SKM-1 (cell line): ENCODE measurements around the gene ANKS1A.
"Not testable (repeated sequence)": the region's sequence is repeated elsewhere in the genome, so short reads cannot be mapped to it uniquely, and the experiment has no call there.

Experiments
- DNase-seq: peaks from one replicate; lab custom pipeline; 2025; ENCODE audit not compliant: unreplicated experiment; lab: John Stamatoyannopoulos, UW

Gene ANKS1A

GRCh38 chr6:34985236-34985635 lies 96.2 kb downstream of the ANKS1A start:
- DNase-seq = no peak

DNA sequence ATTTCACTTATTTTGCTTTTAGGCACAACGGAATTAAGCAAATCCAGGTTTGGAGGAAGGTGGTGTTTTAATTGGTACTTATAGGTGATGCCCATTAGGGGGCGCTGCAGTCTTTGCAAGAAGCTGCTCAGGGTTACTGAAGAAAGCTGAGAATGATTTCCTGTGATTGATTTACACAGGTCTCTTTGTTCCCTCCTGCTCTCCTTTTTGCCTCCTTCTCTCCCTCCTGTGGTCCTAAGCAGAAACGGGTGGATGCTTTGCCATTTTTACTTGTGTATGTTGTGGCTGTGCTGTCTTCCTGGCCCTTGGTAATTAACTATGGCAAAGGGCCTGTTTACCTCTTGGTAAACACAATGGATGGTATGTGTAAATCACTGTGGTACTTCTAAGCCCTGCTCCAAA lies 97.8 kb downstream of the ANKS1A start:
- DNase-seq = peak; percentile 68

- no peak for DNase-seq
Measured at GRCh38 chr6:34987506-34987905, 98.5 kb downstream of the ANKS1A start.

- no peak for DNase-seq
Measured at GRCh38 chr6:34990971-34991560, 102.0 kb downstream of the ANKS1A start.

- no peak for DNase-seq
Measured at GRCh38 chr6:34992376-34992775, 103.3 kb downstream of the ANKS1A start.

- no peak for DNase-seq
Measured at GRCh38 chr6:34993213-34993612, 104.2 kb downstream of the ANKS1A start.

- DNase-seq = no peak
Measured at GRCh38 chr6:34994693-34995092, 105.6 kb downstream of the ANKS1A start.

GRCh38 chr6:34998417-34998816 lies 109.4 kb downstream of the ANKS1A start:
- not testable (repeated sequence) for DNase-seq

GRCh38 chr6:34999153-34999552 lies 110.1 kb downstream of the ANKS1A start:
- DNase-seq = not testable (repeated sequence)

DNA sequence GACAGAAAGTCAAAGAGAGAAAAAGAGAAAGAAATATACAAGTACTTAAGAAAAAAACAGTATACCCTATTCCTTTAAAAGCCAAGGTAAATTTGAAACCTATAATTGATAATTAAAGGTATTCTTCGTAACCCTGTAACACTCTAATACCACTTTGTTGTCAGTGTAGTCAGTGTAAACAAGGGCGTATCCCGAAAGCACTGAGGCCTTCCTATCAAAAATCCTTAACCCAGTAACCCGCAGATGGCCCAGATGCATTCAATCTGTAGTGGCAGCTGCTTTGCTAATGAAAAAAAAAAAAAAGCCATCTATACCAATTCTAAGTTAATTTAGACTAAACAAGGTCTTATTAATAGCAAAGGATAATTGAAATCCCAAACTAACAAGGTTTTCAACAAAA lies 110.9 kb downstream of the ANKS1A start:
- not testable (repeated sequence) for DNase-seq

GRCh38 chr6:35001349-35001748 lies 112.3 kb downstream of the ANKS1A start:
- DNase-seq = not testable (repeated sequence)

GRCh38 chr6:35003886-35004530 lies 115.0 kb downstream of the ANKS1A start:
- DNase-seq = not testable (repeated sequence)

DNA sequence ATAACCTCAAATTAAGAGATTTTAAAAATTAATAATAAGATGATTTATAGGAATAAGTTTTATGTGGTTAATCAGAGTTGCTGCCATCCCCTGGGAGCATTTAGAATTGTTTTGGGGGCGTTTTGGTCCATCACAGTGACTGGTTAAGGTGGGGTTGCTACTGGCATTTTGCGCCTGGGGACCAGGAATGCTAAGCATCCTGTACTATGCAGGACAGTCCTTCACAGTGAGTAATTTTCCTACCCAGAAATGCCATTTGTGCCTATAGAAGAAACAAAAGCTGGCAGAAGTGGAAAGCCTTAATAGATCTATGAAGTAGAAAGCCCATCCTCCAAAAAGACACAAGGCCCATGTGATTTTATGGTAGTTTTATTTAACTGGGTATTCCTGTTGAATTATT lies 118.0 kb downstream of the ANKS1A start:
- DNase-seq = no peak

- DNase-seq = no peak
Measured at GRCh38 chr6:35008858-35009257, 119.8 kb downstream of the ANKS1A start.

DNA sequence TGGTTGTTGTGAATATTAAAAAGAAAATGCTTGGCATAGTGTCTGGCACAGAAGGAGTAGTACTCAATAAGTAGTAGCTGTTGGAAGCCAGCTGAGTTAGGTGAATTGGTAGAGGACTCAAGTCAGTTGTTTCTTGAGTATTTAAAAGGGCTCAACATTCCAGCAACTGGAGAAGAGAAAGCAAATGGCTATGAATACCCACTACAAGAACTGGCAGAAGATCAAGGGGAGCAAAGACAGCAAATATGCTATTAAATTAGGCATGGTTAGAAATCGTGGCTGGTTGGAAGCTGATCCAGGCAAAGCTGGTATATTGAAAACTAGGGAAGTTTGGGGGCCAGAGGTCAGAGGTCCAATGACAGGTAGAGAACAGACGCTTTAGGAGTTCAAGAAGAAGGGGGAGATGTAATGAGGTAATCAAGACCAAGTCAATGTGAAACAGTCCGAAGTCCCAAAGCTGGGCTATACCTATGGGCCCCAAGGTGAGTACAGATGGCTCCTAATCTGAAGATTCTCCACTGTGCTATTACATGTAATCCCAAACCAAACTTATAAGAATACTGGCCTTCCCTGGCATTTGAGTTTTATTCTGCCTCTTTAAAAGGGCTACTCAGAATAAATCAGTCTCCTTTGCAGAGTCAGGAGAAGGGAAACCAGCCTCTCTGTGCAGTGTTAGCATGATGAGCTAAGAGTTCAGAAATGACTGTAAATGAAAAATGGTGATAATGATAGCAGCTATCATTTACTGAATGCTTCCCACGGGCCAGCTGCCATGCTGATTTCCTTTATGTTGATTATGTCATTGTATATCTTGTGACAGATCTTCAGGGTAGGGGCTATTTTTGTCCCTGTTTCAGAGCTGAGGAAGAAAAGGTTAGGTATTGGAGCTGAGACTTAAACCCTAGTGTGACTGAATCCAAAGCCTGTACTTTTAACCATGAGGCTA lies 122.3 kb downstream of the ANKS1A start:
- DNase-seq = no peak

DNA sequence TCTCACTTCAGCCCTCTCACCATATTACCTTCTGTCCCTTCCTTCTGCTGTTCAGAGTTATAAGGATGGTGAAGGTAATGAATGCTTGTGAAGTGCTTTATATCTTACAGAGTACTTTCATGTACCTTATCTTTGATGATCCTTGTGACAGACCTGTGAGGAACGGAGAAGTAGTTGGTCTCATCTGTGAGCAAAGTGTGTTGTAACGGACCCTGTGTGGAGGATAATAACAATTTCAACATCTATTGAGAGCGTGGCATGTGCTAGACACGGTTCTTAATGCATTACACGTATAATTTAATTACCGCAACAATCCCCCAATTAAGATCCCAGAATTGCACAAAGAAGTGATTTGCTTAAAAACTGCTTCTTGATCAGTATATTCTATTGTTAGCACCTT lies 124.6 kb downstream of the ANKS1A start:
- no peak for DNase-seq

GRCh38 chr6:35014341-35014740 lies 125.3 kb downstream of the ANKS1A start:
- DNase-seq = no peak

DNA sequence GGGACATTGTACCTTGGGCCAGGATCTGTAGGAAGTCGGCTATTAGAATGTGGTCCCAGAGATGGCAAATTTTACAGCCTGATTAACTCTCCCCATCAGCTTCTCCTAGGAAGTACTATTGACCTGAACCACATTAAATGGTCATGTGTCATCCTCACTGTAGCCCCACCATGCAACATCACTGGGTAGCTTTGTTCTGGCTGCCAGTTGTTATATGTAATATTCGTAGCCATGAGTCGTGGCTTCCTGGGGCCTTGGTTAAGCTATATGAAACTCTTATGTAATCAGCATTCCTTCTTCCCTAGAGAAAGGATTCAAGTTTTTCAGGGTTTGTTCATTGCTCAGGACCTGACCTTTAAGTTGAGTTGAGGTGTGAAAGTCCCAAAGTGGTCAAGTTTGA lies 125.7 kb downstream of the ANKS1A start:
- no peak for DNase-seq

DNA sequence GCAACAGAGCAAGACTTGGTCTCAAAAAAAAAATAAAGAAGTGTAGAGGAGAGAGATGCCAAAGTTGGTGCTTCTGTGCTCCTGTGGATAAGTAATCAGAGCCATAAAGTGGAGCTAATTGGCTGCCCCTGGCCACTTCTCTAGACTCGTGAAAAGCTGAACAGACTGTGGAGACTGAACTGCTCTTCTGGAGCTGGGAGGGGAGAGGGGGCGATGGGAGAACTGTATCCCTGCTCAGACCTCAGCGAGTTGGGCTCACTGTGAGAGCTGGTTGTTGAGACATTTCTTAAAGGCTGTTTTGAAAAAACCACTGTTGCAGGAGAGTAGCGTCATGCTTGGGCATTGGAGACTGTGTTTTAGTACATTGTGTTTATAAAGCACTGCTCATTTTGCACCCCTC lies 126.4 kb downstream of the ANKS1A start:
- no peak for DNase-seq

DNA sequence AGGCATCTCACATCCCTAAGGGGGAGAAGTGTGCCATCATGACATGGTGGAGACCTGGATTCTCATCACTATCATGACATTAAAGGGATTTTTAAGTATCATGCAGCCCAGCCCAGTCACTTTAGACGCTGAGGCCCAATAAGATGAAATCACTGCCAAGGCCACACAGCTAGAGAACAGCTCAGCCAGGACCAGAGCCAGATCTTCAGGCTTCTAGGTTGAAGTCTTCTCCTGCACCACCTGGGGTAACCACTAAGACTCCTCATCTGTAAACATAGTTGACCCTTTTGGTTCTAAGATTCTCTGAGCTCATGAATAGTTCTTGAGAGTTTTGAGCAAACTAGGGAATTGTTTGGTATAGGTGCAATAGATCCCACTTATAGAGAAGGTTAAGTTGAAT lies 126.9 kb downstream of the ANKS1A start:
- no peak for DNase-seq

- no peak for DNase-seq
Measured at GRCh38 chr6:35016502-35017321, 127.7 kb downstream of the ANKS1A start.
